Measurements from ENCODE around the gene DSTN.

The DSTN gene

GRCh38 chr20:17556837-17557674, 12.8 kb upstream of the DSTN start:
- Histone ChIP-seq H3K23ac (ENCODE audit: low read depth, low read length, poor library complexity) (no peak overlapping the region), H3K4me2 (ENCODE audit: insufficient read depth, low read length, poor library complexity, severe bottlenecking) (no peak overlapping the region), H2BK120ac (ENCODE audit: low read depth, low read length) (no peak overlapping the region), H3K27ac (replicated peaks; ENCODE audit: low read length) (no peak overlapping the region), H3K79me1 (ENCODE audit: low read depth, low read length) (no peaks in the 10 kb centered on the region), H4K91ac (ENCODE audit: low read depth, low read length, poor library complexity) (no peak overlapping the region), H3K14ac (ENCODE audit: low read length) (no peak overlapping the region), H2AK5ac (ENCODE audit: low read depth, low read length) (no peak overlapping the region), H2AFZ (ENCODE audit: low read length) (peak overlapping the region; percentile 66), H2BK15ac (ENCODE audit: low read length) (no peak overlapping the region), H3K9ac (ENCODE audit: low read depth, low read length, poor library complexity) (no peak overlapping the region), H2BK12ac (ENCODE audit: low read length) (no peak overlapping the region), H4K8ac (ENCODE audit: low read depth, low read length) (no peak overlapping the region), H3K4me1 (ENCODE audit: control insufficient read depth in 2 of 2, insufficient read depth in 1 of 2, low read depth in 1 of 2, low read length in 2 of 2) (peaks cover 5 to 8% of the 10 kb centered on the region in 2 donors), H2BK5ac (ENCODE audit: low read length) (no peak overlapping the region), H3K4ac (ENCODE audit: low read length) (no peak overlapping the region), H3K36me3 (replicated peaks in 1 of 2; ENCODE audit: control insufficient read depth in 2 of 2, insufficient read depth in 2 of 2, low read length in 2 of 2) (no peaks in the 10 kb centered on the region), H3K27me3 (ENCODE audit: control insufficient read depth in 3 of 3, insufficient read depth in 3 of 3, low read depth in 1 of 3, low read length in 3 of 3) (no peaks in the 10 kb centered on the region), H3K4me3 (ENCODE audit: low read length in 2 of 2) (no peak overlapping the region), H3K9me3 (replicated peaks in 1 of 2; ENCODE audit: control insufficient read depth in 2 of 2, insufficient read depth in 1 of 2, low read depth in 1 of 2, low read length in 2 of 2) (no peaks in the 10 kb centered on the region), H3K18ac (ENCODE audit: low read length) (no peak overlapping the region)
- DNase-seq (ENCODE audit: low spot score), result no peak
- WGBS, 2 donors (ENCODE audit: extremely low coverage in 2 of 2, insufficient read length in 2 of 2, insufficient replicate concordance in 1 of 2), result no CpG with 5 or more reads among the region's 11 CpGs

GRCh38 chr20:17557675-17558006, 12.2 kb upstream of the DSTN start:
- H3K4me1 ChIP-seq (ENCODE audit: control insufficient read depth in 2 of 2, insufficient read depth in 1 of 2, low read depth in 1 of 2, low read length in 2 of 2), result peaks cover 5 to 8% of the 10 kb centered on the region in 2 donors

GRCh38 chr20:17558154-17558940, 11.5 kb upstream of the DSTN start:
- H2BK15ac ChIP-seq (ENCODE audit: low read length), result no peak overlapping the region
- H3K23ac ChIP-seq (ENCODE audit: low read depth, low read length, poor library complexity), result no peak overlapping the region
- H3K4me3 ChIP-seq (ENCODE audit: low read length in 2 of 2), result no peak overlapping the region
- no peak overlapping the region for H3K4ac ChIP-seq (ENCODE audit: low read length)
- no CpG with 5 or more reads among the region's 7 CpGs for WGBS, 2 donors (ENCODE audit: extremely low coverage in 2 of 2, insufficient read length in 2 of 2, insufficient replicate concordance in 1 of 2)
- no peak overlapping the region for H3K9ac ChIP-seq (ENCODE audit: low read depth, low read length, poor library complexity)
- no peak overlapping the region for H4K91ac ChIP-seq (ENCODE audit: low read depth, low read length, poor library complexity)
- H3K18ac ChIP-seq (ENCODE audit: low read length), result no peak overlapping the region
- H2AK5ac ChIP-seq (ENCODE audit: low read depth, low read length), result no peak overlapping the region
- H3K14ac ChIP-seq (ENCODE audit: low read length), result no peak overlapping the region
- peak overlapping the region; percentile 66 for H2AFZ ChIP-seq (ENCODE audit: low read length)
- H2BK12ac ChIP-seq (ENCODE audit: low read length), result no peak overlapping the region
- no peaks in the 10 kb centered on the region for H3K36me3 ChIP-seq (replicated peaks in 1 of 2; ENCODE audit: control insufficient read depth in 2 of 2, insufficient read depth in 2 of 2, low read length in 2 of 2)
- H3K79me1 ChIP-seq (ENCODE audit: low read depth, low read length), result no peaks in the 10 kb centered on the region
- DNase-seq (ENCODE audit: low spot score), result no peak
- H3K27ac ChIP-seq (replicated peaks; ENCODE audit: low read length), result no peak overlapping the region
- H3K27me3 ChIP-seq (ENCODE audit: control insufficient read depth in 3 of 3, insufficient read depth in 3 of 3, low read depth in 1 of 3, low read length in 3 of 3), result no peaks in the 10 kb centered on the region
- peaks cover 5 to 8% of the 10 kb centered on the region in 2 donors for H3K4me1 ChIP-seq (ENCODE audit: control insufficient read depth in 2 of 2, insufficient read depth in 1 of 2, low read depth in 1 of 2, low read length in 2 of 2)
- no peak overlapping the region for H4K8ac ChIP-seq (ENCODE audit: low read depth, low read length)
- H3K9me3 ChIP-seq (replicated peaks in 1 of 2; ENCODE audit: control insufficient read depth in 2 of 2, insufficient read depth in 1 of 2, low read depth in 1 of 2, low read length in 2 of 2), result no peaks in the 10 kb centered on the region
- H3K4me2 ChIP-seq (ENCODE audit: insufficient read depth, low read length, poor library complexity, severe bottlenecking), result no peak overlapping the region
- H2BK5ac ChIP-seq (ENCODE audit: low read length), result no peak overlapping the region
- no peak overlapping the region for H2BK120ac ChIP-seq (ENCODE audit: low read depth, low read length)

More at GRCh38 chr20:17557675-17558006, 12.2 kb upstream of the DSTN start:
- H3K27ac ChIP-seq (replicated peaks; ENCODE audit: low read length), result no peak overlapping the region
- H3K14ac ChIP-seq (ENCODE audit: low read length), result no peak overlapping the region
- no peak overlapping the region for H3K4me2 ChIP-seq (ENCODE audit: insufficient read depth, low read length, poor library complexity, severe bottlenecking)
- H3K27me3 ChIP-seq (ENCODE audit: control insufficient read depth in 3 of 3, insufficient read depth in 3 of 3, low read depth in 1 of 3, low read length in 3 of 3), result no peaks in the 10 kb centered on the region
- H3K9me3 ChIP-seq (replicated peaks in 1 of 2; ENCODE audit: control insufficient read depth in 2 of 2, insufficient read depth in 1 of 2, low read depth in 1 of 2, low read length in 2 of 2), result no peaks in the 10 kb centered on the region
- no peak overlapping the region for H3K18ac ChIP-seq (ENCODE audit: low read length)
- no peak overlapping the region for H2AK5ac ChIP-seq (ENCODE audit: low read depth, low read length)
- no peak overlapping the region for H2BK15ac ChIP-seq (ENCODE audit: low read length)
- H3K23ac ChIP-seq (ENCODE audit: low read depth, low read length, poor library complexity), result no peak overlapping the region
- no peak overlapping the region for H2BK120ac ChIP-seq (ENCODE audit: low read depth, low read length)
- no peak for DNase-seq (ENCODE audit: low spot score)
- H3K36me3 ChIP-seq (replicated peaks in 1 of 2; ENCODE audit: control insufficient read depth in 2 of 2, insufficient read depth in 2 of 2, low read length in 2 of 2), result no peaks in the 10 kb centered on the region
- no CpG with 5 or more reads among the region's 3 CpGs for WGBS, 2 donors (ENCODE audit: extremely low coverage in 2 of 2, insufficient read length in 2 of 2, insufficient replicate concordance in 1 of 2)
- H2AFZ ChIP-seq (ENCODE audit: low read length), result peak overlapping the region; percentile 66
- H3K79me1 ChIP-seq (ENCODE audit: low read depth, low read length), result no peaks in the 10 kb centered on the region
- no peak overlapping the region for H4K8ac ChIP-seq (ENCODE audit: low read depth, low read length)
- H3K4me3 ChIP-seq (ENCODE audit: low read length in 2 of 2), result no peak overlapping the region
- H2BK12ac ChIP-seq (ENCODE audit: low read length), result no peak overlapping the region
- H3K9ac ChIP-seq (ENCODE audit: low read depth, low read length, poor library complexity), result no peak overlapping the region
- no peak overlapping the region for H2BK5ac ChIP-seq (ENCODE audit: low read length)
- no peak overlapping the region for H4K91ac ChIP-seq (ENCODE audit: low read depth, low read length, poor library complexity)
- H3K4ac ChIP-seq (ENCODE audit: low read length), result no peak overlapping the region

GRCh38 chr20:17558941-17559304, 11.0 kb upstream of the DSTN start:
- no peaks in the 10 kb centered on the region for H3K36me3 ChIP-seq (replicated peaks in 1 of 2; ENCODE audit: control insufficient read depth in 2 of 2, insufficient read depth in 2 of 2, low read length in 2 of 2)
- no peak overlapping the region for H3K4ac ChIP-seq (ENCODE audit: low read length)
- DNase-seq (ENCODE audit: low spot score), result no peak
- H3K79me1 ChIP-seq (ENCODE audit: low read depth, low read length), result no peaks in the 10 kb centered on the region
- no peak overlapping the region for H2BK5ac ChIP-seq (ENCODE audit: low read length)
- no peak overlapping the region for H2AK5ac ChIP-seq (ENCODE audit: low read depth, low read length)
- H3K23ac ChIP-seq (ENCODE audit: low read depth, low read length, poor library complexity), result no peak overlapping the region
- H3K4me3 ChIP-seq (ENCODE audit: low read length in 2 of 2), result no peak overlapping the region
- no peak overlapping the region for H3K14ac ChIP-seq (ENCODE audit: low read length)
- H2BK12ac ChIP-seq (ENCODE audit: low read length), result no peak overlapping the region
- H3K27ac ChIP-seq (replicated peaks; ENCODE audit: low read length), result no peak overlapping the region
- no peak overlapping the region for H4K8ac ChIP-seq (ENCODE audit: low read depth, low read length)
- H3K4me2 ChIP-seq (ENCODE audit: insufficient read depth, low read length, poor library complexity, severe bottlenecking), result no peak overlapping the region
- H4K91ac ChIP-seq (ENCODE audit: low read depth, low read length, poor library complexity), result no peak overlapping the region
- no peaks in the 10 kb centered on the region for H3K9me3 ChIP-seq (replicated peaks in 1 of 2; ENCODE audit: control insufficient read depth in 2 of 2, insufficient read depth in 1 of 2, low read depth in 1 of 2, low read length in 2 of 2)
- H3K4me1 ChIP-seq (ENCODE audit: control insufficient read depth in 2 of 2, insufficient read depth in 1 of 2, low read depth in 1 of 2, low read length in 2 of 2), result peaks cover 5 to 8% of the 10 kb centered on the region in 2 donors
- WGBS, 2 donors (ENCODE audit: extremely low coverage in 2 of 2, insufficient read length in 2 of 2, insufficient replicate concordance in 1 of 2), result no CpG with 5 or more reads among the region's 1 CpG
- H2AFZ ChIP-seq (ENCODE audit: low read length), result peak overlapping the region; percentile 66
- no peak overlapping the region for H3K9ac ChIP-seq (ENCODE audit: low read depth, low read length, poor library complexity)
- H3K18ac ChIP-seq (ENCODE audit: low read length), result no peak overlapping the region
- H2BK120ac ChIP-seq (ENCODE audit: low read depth, low read length), result no peak overlapping the region
- no peaks in the 10 kb centered on the region for H3K27me3 ChIP-seq (ENCODE audit: control insufficient read depth in 3 of 3, insufficient read depth in 3 of 3, low read depth in 1 of 3, low read length in 3 of 3)
- no peak overlapping the region for H2BK15ac ChIP-seq (ENCODE audit: low read length)
